Ishikawa (cell line): ENCODE data around the gene CNOT6.

Source experiments
- ZBTB7A ChIP-seq: IDR thresholded peaks from 2 replicates; pipeline ENCODE4 v1.6.1; 2012; ENCODE audit warnings: low read depth
- TF ChIP-seq, protein P1 (sequence below): IDR thresholded peaks from 2 replicates; pipeline ENCODE4 v1.6.1; 2012

DNA sequence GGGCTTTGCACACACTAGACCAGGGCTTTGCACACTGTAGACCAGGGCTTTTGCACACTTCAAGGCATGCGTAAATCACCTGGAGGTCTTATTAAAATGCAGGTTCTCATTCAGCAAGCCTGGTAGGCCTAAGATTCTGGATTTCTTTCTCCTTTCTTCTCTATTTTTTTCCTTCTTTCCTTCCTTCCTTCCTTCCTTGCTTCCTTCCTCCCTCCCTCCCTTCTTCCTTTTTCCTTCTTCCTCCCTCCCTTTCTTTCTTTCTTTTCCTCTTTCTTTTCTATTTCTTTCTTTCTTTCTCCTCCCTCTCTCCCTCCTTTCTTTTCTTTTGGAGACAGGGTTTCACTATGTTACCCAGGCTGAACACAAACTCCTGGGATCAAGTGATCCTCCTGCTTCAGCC, 24.3 kb upstream of the CNOT6 start:
- TF ChIP-seq, protein P1, sequence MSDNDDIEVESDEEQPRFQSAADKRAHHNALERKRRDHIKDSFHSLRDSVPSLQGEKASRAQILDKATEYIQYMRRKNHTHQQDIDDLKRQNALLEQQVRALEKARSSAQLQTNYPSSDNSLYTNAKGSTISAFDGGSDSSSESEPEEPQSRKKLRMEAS = no peak
- no peak for TF ChIP-seq ZBTB7A
